GM18951 (cell line): ENCODE data around the gene VPS41.
"Not testable (repeated sequence)": the region's sequence is repeated elsewhere in the genome, so short reads cannot be mapped to it uniquely, and the experiment has no call there.

Experiments
- POLR2A ChIP-seq: IDR thresholded peaks from 4 replicates; pipeline ENCODE4 v1.6.1; 2011; ENCODE audit warnings: mild to moderate bottlenecking; ENCODE audit not compliant: insufficient read length, insufficient read depth; ENCODE audit errors: extremely low read depth
- in situ Hi-C: fragments of 300-500 bp; cut with MboI; formaldehyde crosslinking; loops from one replicate; pipeline ENCODE4 v1.12.0; 2022; ENCODE audit warnings: low sequenced_read_pairs, mixed read lengths, inconsistent platforms; ENCODE audit not compliant: unreplicated experiment

VPS41 gene

DNA sequence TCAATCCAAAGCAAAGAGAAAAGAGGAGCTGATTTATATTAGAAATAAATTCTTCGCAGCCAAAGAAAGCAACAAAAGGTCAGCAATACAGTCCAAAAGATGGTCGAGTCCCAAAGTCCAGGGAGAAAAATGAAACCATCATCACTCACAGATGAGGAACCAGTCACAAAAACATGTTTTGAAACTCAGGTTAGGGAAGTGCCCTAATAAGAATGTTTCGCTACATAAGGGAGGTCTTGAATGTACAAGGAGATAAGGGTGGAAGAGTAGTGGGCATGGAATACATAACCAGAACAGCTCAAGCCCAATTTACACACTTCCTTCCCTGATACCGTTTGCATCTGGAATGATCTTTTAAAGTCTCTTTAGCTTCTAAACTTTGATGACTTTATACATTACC is 53.6 kb downstream of the VPS41 start:
- in situ Hi-C loops = no loop called here

DNA sequence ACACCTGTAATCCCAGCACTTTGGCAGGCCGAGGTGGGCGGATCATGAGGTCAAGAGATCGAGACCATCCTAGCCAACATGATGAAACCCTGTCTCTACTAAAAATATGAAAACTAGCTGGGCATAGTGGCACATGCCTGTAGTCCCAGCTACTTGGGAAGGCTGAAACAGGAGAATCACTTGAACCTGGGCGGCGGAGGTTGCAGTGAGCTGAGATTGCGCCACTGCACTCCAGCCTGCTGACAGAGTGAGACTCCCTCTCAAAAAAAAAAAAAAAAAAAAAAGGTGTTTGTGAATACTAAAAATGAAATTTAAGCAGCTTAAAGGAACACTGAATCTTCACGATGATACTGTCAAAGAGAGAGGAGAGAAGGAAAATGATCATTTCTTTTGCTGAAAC is 54.0 kb downstream of the VPS41 start:
- in situ Hi-C loops = not testable (repeated sequence)

More for the DNA sequence above, 53.6 kb downstream of the VPS41 start:
- no peak for TF ChIP-seq POLR2A

DNA sequence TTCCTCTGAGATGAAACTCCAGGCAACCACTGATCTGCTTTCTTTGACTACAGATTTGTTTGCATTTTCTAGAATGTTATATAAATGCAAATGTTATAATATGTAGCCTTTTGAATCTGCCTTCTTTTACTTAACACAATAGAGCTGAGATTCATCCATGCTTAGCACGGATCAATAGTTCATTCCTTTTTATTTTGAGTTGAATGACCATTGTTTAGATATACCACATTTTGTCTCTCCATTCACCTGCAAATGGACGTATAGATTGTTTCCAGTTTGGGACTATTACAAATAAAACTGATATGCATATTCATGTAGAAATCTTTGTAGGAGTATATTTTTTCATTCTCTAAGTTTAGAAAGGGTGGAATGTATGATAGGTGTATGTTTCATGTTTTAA is 57.7 kb downstream of the VPS41 start:
- TF ChIP-seq POLR2A = no peak
- in situ Hi-C loops = no loop called here

DNA sequence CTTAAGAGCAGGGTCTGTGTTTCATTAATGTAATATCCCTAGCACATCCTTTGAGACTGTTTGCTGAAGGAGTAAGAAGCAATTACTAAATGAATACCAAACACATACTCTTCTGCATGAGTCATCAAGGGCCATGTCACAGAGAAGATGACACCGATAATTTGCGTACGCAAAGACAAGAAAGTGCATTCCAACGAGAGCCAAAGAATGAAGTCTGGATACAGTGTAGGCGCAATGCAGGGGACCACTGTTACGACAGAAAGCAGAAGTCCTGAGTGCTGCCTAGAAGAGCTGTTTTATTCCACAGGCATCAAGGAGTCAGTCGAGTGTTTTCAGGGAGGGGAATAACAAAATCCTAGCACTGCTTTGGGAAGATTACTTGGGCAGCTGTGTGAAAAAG is 62.7 kb downstream of the VPS41 start:
- no peak for TF ChIP-seq POLR2A
- in situ Hi-C loops = no loop called here

GRCh38 chr7:38844952-38845563 is 63.9 kb downstream of the VPS41 start:
- in situ Hi-C loops = no loop called here
- TF ChIP-seq POLR2A = no peak

GRCh38 chr7:38842746-38843145 is 66.2 kb downstream of the VPS41 start:
- in situ Hi-C loops = no loop called here
- no peak for TF ChIP-seq POLR2A

GRCh38 chr7:38840736-38841460 is 68.1 kb downstream of the VPS41 start:
- in situ Hi-C loops = no loop called here
- TF ChIP-seq POLR2A = no peak

DNA sequence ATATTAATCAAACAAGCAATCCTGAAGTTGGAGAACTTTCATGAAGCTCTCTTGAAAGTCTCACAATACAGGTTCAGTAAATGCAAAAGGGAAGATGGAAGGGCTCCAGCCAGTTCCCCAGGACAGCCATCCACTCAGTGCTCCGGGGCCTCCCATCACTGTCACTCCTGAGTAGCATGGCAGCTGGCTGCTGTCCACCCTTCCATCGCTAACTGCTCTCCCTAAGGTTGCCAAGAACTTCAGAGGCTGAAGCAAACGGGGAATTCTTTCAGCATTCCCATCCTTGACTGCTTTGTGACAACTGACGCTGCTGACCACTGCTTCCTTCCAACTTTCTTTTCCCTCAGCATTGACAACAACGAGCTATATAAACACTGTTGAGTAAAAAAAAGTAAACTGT is 69.1 kb downstream of the VPS41 start:
- TF ChIP-seq POLR2A = no peak
- in situ Hi-C loops = no loop called here

- in situ Hi-C loops = no loop called here
- no peak for TF ChIP-seq POLR2A
Observed at GRCh38 chr7:38838725-38839385, 70.1 kb downstream of the VPS41 start.

- in situ Hi-C loops = no loop called here
- no peak for TF ChIP-seq POLR2A
Observed at GRCh38 chr7:38834357-38834756, 74.6 kb downstream of the VPS41 start.

DNA sequence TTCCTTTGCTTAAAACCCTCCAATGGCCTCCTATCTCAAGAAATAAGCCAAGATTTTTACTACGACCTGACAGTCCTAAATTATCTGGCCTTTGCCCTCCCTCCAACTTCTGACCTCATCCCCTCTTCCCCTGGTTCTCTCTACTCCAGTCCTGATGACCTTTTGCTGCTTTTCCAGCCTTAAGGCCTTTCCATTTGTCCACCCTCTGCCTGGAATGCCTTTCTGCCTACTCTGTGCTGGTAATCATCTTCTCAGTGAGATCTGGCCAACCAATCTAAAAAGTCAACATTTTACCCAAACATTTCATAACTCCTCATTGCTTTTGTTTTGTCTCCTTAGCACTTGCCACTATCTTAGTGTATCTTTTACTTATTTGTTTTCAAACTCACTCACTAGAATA is 75.7 kb downstream of the VPS41 start:
- TF ChIP-seq POLR2A = no peak
- in situ Hi-C loops = no loop called here

GRCh38 chr7:38831259-38831996 is 77.6 kb downstream of the VPS41 start:
- TF ChIP-seq POLR2A = no peak
- in situ Hi-C loops = no loop called here

- in situ Hi-C loops = no loop called here
- no peak for TF ChIP-seq POLR2A
Observed at GRCh38 chr7:38830826-38831225, 78.2 kb downstream of the VPS41 start.

- in situ Hi-C loops = no loop called here
- no peak for TF ChIP-seq POLR2A
Observed at GRCh38 chr7:38829488-38830165, 79.4 kb downstream of the VPS41 start.
